Measurements from ENCODE around the gene KANK4. TPM values are rescaled to one million over a fixed set of nuclear protein-coding genes. Genes with fewer than 3 reads are reported as not detected.

Gene KANK4
- total RNA-seq, 2 experiments from 2014 or later, result not detected

GRCh38 chr1:62194651-62195544, 124.3 kb downstream of the KANK4 start, which contains the start of gene L1TD1:
L1TD1 (plus strand) TSS chr1:62194849; CDS start chr1:62206629, 11,780 bp downstream.
- intact Hi-C loops (cut with micrococcal nuclease; ENCODE audit: unreplicated experiment), result no loop called here
- H4K20me1 ChIP-seq (ENCODE audit: insufficient read depth, low read length), result no peaks in the 10 kb centered on the region
- no TSS peak for BruUV-seq (replicated peaks)
- H3K4me3 ChIP-seq (ENCODE audit: low read depth, low read length, poor library complexity, severe bottlenecking), result no peak within 1 kb of the TSS
- CTCF ChIA-PET (ENCODE audit: unreplicated experiment), result no interaction called here
- no peaks in the 10 kb centered on the region for H3K9me2 ChIP-seq (ENCODE audit: insufficient read depth, low read length)
- no peak for DNase-seq (ENCODE audit: low spot score)
- no peak within 1 kb of the TSS for H3K27ac ChIP-seq (ENCODE audit: low read depth, low read length, poor library complexity, severe bottlenecking)
- H3K79me2 ChIP-seq (ENCODE audit: insufficient read depth, low read depth, low read length), result no peaks in the 10 kb centered on the region
- no peaks in the 10 kb centered on the region for H3K4me1 ChIP-seq (ENCODE audit: insufficient read depth, low read length, poor library complexity, severe bottlenecking)
- H2AFZ ChIP-seq (ENCODE audit: low read length), result no peak within 1 kb of the TSS
- TF ChIP-seq EZH2phosphoT487 (IDR thresholded peaks at IDR 0.05; ENCODE audit: borderline replicate concordance, low read depth, low read length), result no peak
- TF ChIP-seq, protein P1, sequence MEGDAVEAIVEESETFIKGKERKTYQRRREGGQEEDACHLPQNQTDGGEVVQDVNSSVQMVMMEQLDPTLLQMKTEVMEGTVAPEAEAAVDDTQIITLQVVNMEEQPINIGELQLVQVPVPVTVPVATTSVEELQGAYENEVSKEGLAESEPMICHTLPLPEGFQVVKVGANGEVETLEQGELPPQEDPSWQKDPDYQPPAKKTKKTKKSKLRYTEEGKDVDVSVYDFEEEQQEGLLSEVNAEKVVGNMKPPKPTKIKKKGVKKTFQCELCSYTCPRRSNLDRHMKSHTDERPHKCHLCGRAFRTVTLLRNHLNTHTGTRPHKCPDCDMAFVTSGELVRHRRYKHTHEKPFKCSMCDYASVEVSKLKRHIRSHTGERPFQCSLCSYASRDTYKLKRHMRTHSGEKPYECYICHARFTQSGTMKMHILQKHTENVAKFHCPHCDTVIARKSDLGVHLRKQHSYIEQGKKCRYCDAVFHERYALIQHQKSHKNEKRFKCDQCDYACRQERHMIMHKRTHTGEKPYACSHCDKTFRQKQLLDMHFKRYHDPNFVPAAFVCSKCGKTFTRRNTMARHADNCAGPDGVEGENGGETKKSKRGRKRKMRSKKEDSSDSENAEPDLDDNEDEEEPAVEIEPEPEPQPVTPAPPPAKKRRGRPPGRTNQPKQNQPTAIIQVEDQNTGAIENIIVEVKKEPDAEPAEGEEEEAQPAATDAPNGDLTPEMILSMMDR (conservative IDR thresholded peaks at IDR 0.05; ENCODE audit: low read length), result no peak
- POLR2A ChIA-PET, result interaction anchor here (0.6 kb wide), 1 partner anchor 988 kb away, joined by 4 read pairs; no protein-coding TSS in a partner anchor
- H3K36me3 ChIP-seq (ENCODE audit: insufficient read depth, low read length), result no peaks in the 10 kb centered on the region
- no peak within 1 kb of the TSS for H3K4me2 ChIP-seq (ENCODE audit: low read length)
- no peaks in the 10 kb centered on the region for H3K9me3 ChIP-seq (ENCODE audit: low read length)

DNA sequence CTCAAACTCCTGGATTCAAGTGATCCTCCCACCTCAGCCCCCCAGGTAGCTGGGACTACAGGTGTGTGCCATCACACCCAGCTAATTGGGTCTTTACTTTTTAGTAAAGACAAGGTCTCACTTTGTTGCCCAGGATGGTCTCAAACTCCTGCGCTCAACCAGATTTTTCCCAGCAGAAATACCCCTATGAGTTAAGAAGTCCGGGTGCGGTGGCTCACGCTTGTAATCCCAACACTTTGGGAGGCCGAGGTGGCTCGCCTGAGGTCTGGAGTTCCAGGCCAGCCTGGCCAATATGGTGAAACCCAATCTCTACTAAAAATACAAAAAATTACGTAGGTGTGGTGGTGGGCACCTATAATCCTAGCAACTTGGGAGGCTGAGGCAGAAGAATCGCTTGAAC, 131.1 kb downstream of the KANK4 start:
- no peaks in the 10 kb centered on the region for H3K79me2 ChIP-seq (ENCODE audit: insufficient read depth, low read depth, low read length)
- H4K20me1 ChIP-seq (ENCODE audit: insufficient read depth, low read length), result no peaks in the 10 kb centered on the region
- no peak overlapping the region for H3K4me2 ChIP-seq (ENCODE audit: low read length)
- intact Hi-C loops (cut with micrococcal nuclease; ENCODE audit: unreplicated experiment), result no loop called here
- H2AFZ ChIP-seq (ENCODE audit: low read length), result no peak overlapping the region
- no peaks in the 10 kb centered on the region for H3K36me3 ChIP-seq (ENCODE audit: insufficient read depth, low read length)
- no peak overlapping the region for H3K4me3 ChIP-seq (ENCODE audit: low read depth, low read length, poor library complexity, severe bottlenecking)
- no peaks in the 10 kb centered on the region for H3K9me2 ChIP-seq (ENCODE audit: insufficient read depth, low read length)
- no peaks in the 10 kb centered on the region for H3K9me3 ChIP-seq (ENCODE audit: low read length)
- POLR2A ChIA-PET, result no interaction called here
- BruUV-seq (replicated peaks), result no TSS peak
- H3K4me1 ChIP-seq (ENCODE audit: insufficient read depth, low read length, poor library complexity, severe bottlenecking), result no peaks in the 10 kb centered on the region
- no peak for TF ChIP-seq EZH2phosphoT487 (IDR thresholded peaks at IDR 0.05; ENCODE audit: borderline replicate concordance, low read depth, low read length)
- TF ChIP-seq, protein P1 (conservative IDR thresholded peaks at IDR 0.05; ENCODE audit: low read length), result no peak
- no peak overlapping the region for H3K27ac ChIP-seq (ENCODE audit: low read depth, low read length, poor library complexity, severe bottlenecking)
- DNase-seq (ENCODE audit: low spot score), result no peak
- CTCF ChIA-PET (ENCODE audit: unreplicated experiment), result no interaction called here

DNA sequence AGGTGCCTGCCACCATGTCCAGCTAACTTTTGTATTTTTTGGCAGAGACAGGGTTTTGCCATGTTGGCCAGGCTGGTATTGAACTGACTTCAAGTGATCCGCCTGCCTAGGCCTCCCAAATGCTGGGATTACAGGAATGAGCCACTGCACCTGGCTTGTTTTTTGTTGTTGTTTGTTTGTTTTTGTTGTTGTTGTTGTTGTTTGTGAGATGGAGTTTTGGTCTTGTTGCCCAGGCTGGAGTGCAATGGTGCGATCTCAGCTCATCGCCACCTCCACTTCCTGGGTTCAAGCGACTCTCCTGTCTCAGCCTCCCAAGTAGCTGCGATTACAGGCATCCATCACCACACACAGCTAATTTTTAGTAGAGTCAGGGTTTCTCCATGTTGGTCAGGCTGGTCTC, 131.7 kb downstream of the KANK4 start:
- no peaks in the 10 kb centered on the region for H3K36me3 ChIP-seq (ENCODE audit: insufficient read depth, low read length)
- DNase-seq (ENCODE audit: low spot score), result no peak
- TF ChIP-seq, protein P1 (conservative IDR thresholded peaks at IDR 0.05; ENCODE audit: low read length), result no peak
- TF ChIP-seq EZH2phosphoT487 (IDR thresholded peaks at IDR 0.05; ENCODE audit: borderline replicate concordance, low read depth, low read length), result no peak
- no peak overlapping the region for H3K4me2 ChIP-seq (ENCODE audit: low read length)
- no peaks in the 10 kb centered on the region for H3K79me2 ChIP-seq (ENCODE audit: insufficient read depth, low read depth, low read length)
- H2AFZ ChIP-seq (ENCODE audit: low read length), result no peak overlapping the region
- no peak overlapping the region for H3K27ac ChIP-seq (ENCODE audit: low read depth, low read length, poor library complexity, severe bottlenecking)
- no peaks in the 10 kb centered on the region for H3K9me2 ChIP-seq (ENCODE audit: insufficient read depth, low read length)
- intact Hi-C loops (cut with micrococcal nuclease; ENCODE audit: unreplicated experiment), result no loop called here
- BruUV-seq (replicated peaks), result no TSS peak
- no peaks in the 10 kb centered on the region for H4K20me1 ChIP-seq (ENCODE audit: insufficient read depth, low read length)
- no peaks in the 10 kb centered on the region for H3K9me3 ChIP-seq (ENCODE audit: low read length)
- ChIA-PET CTCF (ENCODE audit: unreplicated experiment) (no interaction called here), POLR2A (no interaction called here)
- H3K4me3 ChIP-seq (ENCODE audit: low read depth, low read length, poor library complexity, severe bottlenecking), result no peak overlapping the region
- H3K4me1 ChIP-seq (ENCODE audit: insufficient read depth, low read length, poor library complexity, severe bottlenecking), result no peaks in the 10 kb centered on the region
